NAMALWA (cell line): ENCODE data around the gene FASLG.
A peak's percentile ranks its signal among the peaks of the same experiment; 100 is the strongest.

Experiments
- DNase-seq: peaks from one replicate; pipeline ENCODE4 v3.0.0-alpha.2; 2015; ENCODE audit warnings: low spot score

Gene FASLG

DNA sequence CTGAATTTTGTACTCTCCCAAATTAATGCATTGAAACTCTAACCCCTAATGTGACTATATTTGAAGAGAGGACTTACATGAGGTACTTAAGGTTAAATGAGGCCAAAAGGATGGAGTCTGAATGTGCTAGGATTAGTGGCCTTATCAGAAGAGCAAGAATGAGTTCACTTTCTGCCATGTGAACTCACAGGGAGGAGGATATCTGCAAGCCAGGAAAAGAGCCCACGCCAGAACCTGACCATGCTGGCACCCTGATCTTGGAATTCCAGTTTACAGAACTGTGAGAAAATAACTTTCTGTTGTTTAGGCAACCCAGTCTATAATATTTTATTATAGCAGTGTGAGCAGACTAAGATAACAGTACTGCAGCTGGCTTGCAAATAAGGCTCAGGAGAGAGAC lies 12.2 kb upstream of the FASLG start:
- no peak for DNase-seq

DNA sequence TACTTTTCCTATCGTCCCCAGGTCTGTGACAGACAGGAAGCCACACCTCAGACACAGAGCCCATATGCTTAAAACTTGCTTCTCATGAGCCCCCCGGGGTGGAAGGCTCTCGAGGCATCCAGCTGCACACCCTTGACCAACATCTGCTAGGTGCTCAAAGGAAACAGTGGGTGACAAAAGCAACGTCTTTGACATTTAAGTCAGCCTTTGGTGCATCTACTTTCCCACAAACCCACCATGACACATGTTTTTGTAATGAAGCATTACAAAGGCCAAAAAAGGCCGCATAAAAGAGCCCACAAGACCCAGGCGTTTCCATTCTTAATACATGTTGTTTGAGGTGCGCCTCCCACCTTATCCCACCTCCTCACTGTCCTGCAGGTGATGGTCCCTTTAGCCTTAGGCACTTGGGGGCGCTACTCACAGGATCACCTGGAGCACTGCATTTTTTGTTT lies 11.8 kb upstream of the FASLG start:
- DNase-seq: no peak

DNA sequence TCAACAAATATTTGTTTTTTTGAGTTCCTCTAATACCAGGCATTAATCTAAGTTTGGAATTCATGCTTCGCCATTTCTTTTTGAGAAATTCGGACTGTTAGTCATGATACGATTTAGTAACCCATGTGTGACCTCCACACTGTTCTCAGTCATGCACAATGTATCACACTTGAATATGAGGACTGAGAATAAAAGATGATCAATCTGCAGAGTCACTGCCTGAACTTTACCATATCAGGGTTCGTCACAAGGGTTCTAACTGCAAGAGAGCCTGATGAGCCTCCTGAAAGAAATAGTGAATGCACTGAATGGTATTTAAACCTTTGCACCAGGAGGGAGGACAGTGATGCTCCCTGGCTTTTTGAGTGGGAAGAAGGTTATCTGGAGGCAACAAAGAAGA lies 10.9 kb upstream of the FASLG start:
- no peak for DNase-seq

DNA sequence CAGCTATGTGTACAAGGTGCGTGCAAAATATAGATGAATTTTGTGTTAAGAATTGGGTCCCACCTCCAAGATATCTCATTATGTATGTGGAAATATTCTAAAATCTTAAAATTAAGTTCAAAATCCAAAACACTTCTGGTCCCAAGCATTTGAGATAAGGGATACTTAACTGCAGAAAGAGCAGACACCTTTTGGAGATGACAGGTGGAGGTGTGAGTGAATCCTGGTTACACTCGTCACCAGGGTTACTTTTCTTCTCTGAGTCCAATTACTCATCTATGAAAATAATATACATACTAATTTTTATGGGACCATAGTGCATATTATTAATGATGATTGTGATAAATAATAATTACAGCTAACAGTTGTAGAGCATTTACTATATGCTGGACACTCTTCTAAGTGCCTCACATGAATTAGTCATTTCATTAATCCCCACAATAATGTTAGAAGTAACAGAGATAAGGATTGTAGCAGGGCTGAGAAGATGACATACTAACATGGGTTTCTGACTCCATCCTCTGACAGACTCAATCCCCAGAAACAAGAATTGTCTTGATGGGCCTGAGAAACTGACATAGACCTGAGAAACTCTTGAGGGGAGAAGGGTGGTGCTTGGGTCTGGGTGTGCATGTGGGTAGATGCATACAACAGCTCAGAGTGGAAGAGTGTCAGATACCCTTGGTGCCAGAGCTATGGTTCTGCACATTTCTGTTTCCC lies 8.3 kb upstream of the FASLG start:
- no peak for DNase-seq

DNA sequence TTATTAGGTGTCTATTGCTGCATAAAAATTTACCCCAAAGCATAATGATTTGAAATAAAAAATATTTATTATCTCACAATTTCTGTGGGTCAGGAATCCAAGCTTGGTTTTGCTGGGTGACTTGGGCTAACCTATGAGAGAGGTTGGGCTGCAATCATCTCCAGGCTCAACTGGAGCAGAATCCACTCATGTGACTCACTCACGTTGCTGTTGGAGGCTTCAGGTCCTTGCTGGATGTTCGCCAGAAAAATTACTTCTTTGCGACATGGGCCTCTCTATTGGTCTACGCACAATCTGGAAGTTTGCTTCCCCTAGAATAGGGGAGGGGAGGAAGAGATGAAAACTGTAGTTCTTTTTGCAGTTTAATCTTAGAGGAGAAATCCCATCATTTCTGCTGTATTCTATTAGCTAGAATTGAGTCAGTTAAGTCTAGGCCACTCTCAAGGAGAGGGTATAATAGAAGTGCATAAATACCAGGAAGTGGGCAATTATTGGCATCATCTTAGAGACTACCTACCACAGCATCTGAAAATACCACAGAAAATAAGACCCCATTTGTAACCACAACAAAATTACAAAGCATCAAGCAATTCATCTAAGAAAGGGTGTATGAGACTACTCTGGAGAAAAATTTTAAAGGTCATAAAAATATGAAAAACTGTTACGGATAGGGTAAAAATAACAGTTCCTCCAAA lies 5.7 kb upstream of the FASLG start:
- no peak for DNase-seq

DNA sequence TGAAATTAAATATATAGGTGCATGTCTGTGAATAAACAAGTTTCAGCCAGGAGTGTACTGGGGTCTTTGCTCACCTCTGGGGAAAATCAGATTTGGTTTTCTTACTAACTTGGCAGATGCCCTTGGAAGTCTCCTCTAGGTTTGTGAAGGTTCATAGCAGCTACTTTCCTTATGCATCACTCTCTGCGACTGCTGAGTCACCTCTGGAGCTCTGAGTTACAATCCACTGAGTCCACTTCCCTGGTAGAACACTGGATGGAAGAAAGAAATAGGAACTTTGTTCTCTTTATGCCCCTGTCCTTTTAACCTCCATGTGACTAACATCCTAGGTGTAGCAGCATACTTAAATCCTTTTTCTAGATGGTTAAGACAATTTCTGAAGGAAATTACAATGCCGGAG lies 4.4 kb upstream of the FASLG start:
- no peak for DNase-seq

DNA sequence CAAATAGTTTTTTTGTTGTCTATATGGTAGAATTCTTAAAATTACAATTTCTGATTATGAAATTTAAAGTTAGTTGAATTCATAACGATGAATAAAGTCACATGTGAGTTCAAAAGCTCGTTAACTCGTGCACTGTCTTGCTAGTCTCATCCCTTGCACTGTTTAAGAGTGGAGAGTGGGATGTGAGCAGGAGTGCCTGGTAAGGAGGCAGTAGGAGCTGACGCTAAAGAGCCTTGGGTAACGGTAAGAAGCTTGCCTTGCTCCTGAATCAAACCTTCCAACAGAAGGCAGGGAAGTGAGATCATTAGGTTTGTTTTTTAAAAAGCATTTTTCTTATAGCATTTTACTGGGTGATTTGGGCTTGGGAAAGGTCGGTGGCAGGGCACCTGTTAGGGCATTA lies 2.3 kb upstream of the FASLG start:
- no peak for DNase-seq

DNA sequence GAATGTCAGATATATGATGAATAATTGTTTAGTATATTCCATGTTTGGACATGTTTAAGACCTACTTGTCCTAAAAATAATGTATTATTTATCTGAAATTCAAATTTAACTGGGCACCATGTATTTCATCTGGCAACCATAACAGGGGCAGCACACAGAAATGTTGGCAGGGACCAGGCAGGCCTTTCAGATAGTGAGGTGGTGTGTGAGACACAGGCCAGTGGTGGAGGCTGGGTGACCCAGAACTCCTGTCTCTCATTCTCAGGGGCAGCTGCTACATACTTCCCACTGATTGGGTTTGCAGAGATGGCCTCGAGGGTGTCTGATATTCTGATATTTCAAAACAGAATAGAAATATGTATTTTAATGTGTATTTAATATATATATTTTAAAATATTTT lies 1.3 kb upstream of the FASLG start:
- no peak for DNase-seq

DNA sequence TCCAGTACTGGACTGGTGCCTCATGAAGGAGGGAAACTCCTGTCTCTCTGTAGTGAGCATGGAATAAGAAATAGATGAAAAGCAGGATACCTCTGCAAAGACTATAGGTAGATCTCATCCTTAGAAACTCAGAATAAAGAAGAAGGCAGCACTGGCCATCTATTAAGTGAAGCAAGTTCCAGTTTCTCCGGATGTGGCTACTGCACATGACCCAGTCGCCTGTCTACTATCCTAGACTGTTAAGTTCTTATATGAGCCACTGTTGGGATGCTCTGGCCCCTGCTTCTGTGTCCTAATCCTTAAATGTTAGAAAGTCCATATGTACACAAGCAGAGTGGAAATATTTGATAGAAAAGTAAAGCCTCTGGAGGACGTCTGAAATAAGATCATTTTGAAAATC lies 2.2 kb downstream of the FASLG start:
- DNase-seq: no peak

DNA sequence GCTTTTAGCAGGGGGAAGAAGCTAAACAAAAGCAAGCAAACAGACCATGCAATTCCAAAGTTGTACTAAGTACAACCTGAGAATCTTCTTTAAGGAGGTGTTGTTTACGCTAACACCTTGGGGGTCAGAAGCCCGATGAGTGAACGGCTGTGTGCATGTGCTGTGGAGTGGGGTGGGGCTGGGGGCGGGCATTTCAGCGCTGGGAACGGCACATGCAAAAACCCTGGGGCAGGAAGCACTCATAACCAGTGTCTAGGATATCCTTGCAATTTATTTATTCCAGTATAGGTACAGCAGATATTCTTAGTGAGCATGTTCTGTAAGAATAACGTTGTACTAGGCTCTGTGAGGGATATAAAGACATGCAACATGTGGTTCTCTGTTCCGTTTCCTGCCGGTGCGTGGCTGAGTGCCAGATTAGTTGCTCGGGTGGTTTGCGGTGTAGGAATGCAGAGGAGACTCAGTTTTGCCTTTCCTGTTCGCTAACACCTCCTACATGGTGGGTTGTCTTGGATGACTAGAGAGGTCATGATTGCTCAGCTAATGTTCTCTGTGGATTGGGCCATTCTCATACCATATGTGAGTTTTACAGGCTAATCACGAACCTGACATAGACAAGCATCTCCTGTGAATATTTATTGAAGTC lies 3.7 kb downstream of the FASLG start:
- DNase-seq: peak; percentile 69

DNA sequence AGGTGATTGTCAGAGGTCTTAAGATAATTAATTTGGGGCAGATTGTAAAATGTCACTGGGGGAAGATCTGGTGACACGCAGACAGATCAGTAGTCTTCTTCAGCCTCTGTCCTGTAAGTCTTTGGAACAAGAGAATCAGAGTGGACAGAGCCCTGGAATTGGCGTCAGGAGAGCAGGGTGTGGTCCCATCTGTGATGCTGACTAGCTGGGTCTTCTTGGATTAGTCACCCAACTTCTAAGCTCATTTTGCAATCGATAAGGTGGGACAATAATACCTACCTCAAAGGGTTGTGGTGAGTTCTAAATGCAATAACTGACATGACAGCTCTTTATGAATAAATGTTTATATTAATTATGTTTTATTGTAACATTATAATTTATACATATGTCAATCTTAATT lies 4.8 kb downstream of the FASLG start:
- DNase-seq: no peak

DNA sequence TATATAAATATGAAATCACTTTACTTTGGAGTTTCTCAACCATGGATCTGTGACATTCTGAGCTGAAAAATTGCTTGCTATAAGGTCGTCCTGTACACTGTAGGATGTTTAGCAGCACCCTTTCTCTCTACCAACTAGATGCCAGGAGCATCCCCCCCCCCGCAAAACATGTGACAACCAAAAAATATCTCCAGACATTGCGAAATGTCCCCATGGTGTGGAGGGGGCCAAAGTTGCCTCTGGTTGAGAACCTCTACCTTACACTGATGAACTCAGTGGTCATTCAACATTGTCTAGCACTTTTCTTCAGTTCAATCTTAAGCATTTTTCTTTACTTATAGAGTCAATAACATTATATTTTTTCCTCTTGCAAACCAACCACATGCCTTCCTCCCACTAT lies 9.2 kb downstream of the FASLG start:
- no peak for DNase-seq

DNA sequence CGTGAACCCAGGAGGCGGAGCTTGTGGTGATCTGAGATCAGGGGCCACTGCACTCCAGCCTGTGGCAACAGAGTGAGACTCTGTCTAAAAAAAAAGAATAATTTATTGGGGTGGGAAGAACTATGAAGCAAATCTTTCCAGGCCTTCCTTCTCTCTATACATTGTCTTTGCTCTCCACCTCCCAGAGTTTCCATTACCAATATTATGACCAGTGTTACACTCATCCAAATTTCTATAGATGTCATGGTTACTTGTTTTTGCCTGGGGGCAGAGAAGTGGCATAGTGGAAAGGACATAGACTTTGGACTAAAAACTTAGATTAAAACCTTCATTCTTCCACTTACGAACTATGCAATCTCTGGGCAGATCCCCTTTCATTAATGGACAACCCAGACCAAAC lies 10.1 kb downstream of the FASLG start:
- no peak for DNase-seq

DNA sequence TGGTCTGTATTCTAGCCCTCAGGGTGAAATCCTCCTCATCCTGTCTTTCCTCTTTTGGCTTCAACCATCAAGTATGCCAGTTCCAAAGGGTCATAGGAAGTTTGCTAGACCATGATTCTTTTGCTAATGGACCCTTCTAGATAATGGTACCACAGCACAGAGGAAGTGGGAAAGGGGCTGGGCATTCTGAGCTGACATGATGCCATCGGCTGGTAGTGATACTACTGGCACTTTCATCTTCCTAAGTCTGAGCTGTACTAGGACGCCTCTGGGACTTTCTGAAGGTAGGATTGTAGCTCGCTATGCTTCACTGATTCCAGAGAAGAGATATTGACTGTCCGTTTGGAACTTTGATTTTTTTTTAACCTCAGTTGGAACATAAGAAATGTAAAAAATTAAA lies 11.4 kb downstream of the FASLG start:
- no peak for DNase-seq

DNA sequence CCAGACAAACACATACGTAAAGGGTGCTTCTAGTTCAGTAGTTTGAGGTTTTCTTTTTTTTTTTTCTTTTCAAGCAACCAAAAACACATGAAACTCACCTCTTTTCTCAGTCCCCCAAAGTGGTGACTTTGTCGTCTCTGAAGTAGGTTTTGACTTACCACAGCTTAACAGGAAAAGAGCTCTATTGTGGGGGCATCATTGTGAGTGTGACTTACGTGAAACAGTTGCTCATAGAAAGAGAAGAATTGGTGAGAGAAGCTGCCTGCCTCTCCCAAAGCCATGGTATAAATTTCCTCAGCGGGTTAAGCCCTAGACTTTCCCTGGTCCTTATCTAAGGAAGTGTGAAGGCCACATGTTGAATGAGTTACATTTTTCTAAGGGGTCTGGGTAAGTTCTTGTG lies 11.9 kb downstream of the FASLG start:
- no peak for DNase-seq

DNA sequence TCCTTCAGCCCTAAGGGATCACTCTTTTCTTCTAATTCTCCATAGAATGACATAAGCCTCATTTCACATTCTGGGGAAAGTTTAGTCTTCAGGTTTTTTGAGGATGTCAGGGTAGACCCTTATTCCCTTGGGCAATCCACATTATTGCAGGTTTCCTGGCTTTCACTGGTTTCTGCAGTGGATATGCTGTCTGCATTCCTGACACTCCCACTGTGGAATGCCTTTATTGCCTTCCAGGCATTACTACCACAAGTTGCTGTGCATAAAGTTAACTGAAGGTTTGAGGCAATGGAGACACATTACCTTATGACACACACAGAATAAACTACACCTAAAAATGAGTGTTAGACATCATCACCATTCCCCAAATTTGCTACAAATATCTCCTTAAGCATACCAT lies 12.7 kb downstream of the FASLG start:
- no peak for DNase-seq

DNA sequence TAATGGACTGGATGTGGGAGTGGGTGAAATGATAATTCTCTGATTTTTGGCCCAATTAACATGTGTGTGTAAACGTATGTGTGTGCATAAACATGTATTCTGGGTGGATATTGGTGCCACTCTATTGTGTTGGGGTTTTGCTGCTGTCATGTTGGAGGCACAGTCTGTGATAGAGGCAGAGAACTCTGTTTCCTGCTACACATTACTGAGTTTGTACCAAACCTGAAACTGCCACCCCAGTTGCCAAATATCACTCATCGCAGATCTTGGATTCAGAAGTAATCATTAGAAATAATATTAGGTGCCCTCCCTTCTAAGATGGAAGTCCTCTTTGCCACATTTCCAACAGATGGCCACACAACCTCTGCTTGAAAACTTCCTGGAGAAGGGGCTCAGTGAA lies 13.8 kb downstream of the FASLG start:
- DNase-seq: no peak

DNA sequence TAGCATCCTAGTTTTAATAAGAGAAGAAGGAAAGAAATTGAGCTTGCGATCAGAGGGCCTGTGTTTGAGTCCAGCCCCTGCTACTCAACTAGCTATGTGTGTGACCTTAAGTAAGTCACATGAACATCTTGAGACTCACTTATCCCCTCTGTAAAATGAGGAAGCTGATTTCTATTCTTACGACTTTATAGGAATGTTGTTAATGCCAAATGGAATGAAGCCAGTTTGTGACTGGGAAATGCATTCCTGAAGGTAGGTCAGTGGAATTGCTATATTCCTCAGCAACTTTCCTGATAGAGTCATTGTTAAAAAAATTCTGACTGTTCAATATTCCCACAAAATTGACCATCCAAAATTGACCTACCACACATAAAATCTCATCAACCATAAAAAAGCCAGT lies 14.9 kb downstream of the FASLG start:
- DNase-seq: no peak

DNA sequence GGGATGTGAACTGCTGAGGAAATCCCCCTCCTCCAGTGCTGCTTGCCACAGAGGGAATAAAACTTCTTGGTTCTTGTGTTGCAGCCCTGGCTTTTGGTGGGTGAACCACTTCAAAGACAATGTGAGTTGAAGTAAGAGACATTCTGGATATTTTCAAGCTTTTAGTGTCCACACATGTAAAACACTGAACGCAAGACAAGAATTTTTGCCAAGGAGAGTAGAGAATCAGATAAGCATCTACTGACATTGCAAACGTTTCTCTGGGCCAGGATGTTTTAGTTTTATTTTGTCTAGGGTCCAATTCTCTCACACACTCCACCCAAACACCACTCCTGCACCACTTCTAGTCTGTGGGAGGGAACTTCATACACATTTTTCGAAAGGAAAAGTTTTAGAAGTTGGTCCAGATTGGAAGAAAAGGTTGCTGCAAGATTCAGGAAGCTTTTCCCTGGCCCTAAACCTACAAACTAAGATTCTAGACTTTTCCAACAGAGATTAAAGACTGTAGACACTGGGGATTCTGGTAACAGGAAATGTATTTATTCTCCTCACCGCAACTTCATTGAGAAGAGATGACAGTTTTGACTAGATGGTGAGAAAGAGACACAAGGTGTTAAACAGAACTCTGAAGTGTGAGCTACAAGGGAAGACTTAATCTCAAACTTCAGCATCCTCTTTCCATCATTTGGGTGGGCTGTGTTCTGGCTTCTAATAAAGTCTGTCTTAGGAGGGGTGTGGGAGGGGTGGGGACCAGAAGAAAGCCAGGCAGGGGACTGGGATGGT lies 16.1 kb downstream of the FASLG start:
- DNase-seq: no peak

DNA sequence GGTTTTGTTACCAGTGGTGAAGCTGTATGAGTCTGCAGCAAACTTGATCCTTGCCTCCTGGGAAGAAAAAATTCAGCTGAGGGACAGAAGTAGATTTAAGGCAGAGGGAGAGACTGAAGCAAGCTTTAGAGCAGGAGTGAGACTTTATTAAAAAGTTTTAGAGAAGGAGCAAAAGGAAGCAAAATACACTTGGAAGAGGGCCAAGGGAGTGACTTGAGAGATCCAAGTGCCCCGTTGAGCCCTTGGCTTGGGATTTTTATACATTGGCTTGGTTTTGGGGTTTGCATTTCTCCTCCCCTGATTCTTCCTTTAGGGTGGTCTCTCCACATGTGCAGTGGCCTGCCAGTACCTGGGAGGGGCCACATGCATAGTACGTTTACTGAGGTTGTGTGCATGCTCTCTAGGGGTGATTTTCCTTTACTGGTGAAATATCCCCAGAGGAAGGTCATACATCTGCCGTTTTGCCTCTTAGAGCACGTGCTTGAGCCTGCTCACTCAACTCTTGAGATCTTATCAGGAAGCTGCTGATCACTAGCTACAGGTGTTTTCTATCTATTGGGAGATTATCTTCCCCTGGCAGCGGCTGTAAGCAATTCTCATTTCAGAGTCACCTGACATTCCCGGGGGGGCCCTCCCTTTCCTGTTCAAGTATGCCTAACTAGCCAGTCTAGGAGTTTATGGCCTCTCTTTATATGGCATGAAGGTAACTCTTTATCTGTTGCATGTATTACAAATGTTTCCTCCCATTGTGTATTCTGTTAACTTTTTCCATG lies 20.3 kb downstream of the FASLG start:
- no peak for DNase-seq

DNA sequence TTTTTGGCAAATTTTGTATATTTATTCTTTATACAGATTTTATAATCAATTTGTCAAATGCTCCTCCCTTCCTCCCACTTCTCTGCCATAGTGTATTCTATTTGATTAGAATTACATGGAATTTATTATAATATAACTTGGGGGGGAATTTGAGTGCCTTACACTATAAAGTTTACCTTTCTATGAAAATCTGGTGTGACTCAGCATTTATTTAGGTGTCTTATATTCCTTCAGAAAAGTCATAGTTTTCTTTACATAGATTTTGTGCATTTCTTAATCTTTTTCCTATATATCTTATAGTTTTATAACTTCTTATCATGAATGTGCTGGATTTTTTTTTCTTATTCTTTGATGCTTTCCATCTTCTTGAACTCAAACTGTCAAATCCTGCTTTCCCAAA lies 21.3 kb downstream of the FASLG start:
- DNase-seq: no peak

DNA sequence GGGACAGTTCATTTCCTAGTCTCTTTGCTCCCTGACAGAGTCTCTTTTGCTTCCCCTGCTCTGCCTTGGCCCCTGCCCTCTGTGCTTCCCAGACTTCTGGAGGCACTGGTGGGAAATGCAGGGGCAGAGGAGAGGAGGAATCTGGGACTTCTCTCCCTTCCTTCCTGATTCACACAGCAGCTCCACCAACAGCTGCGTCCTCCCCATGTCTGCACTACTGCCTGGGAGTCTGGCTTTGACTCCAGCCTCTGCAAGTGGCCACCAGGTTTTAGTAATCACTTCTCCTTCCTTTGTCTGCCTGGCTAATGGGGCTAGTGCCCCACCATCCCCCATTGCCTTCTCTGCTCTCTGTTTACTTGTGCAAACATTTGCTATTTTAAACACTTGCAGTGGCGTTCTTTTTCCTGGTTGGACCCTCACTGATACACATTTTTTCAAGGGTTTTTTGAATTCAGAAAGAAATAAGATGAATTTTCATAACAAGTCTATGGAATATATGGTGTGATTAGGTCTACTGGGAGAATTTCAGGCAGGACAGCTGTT lies 21.9 kb downstream of the FASLG start:
- no peak for DNase-seq
